Amniotic epithelial cell (primary cell): ENCODE data around the gene CTNND2.

Experiments
- DNase-seq: peaks from one replicate; pipeline ENCODE4 v3.0.0-alpha.2; 2010; ENCODE audit warnings: low read depth

The CTNND2 gene

DNA sequence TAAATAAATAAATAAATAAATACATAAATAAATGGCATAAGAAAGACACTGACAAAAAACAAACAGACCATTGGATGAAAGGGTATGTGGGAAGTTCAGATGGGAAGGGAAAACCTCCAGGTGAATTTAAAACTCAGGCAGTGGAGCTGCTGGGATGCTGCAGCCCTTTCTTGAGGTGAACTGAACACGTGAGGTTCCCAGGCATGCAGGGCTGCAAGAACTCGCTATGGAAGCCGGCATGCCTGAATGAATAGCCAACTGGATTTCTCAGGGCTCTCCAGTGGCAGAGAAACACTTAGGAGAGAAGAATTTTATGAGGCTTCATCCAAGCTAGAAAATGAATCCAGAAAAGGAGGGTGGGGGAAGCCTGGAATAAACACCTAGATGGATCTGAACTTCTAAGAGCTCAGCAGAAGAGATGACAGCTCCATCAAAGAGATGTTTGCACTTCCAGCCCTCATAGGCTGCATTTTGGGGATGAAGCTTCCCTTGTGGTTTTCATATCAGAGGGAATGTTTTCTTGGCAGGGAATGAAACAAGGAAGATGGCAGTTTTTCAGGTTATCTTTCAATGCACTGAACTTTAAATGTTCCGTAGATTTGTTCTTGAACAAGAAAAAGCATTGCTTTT, 919.0 kb downstream of the CTNND2 start:
- no peak for DNase-seq

GRCh38 chr5:10984021-10984715, 920.1 kb downstream of the CTNND2 start:
- DNase-seq: no peak

- no peak for DNase-seq
Observed at GRCh38 chr5:10982626-10983025, 921.6 kb downstream of the CTNND2 start.

DNA sequence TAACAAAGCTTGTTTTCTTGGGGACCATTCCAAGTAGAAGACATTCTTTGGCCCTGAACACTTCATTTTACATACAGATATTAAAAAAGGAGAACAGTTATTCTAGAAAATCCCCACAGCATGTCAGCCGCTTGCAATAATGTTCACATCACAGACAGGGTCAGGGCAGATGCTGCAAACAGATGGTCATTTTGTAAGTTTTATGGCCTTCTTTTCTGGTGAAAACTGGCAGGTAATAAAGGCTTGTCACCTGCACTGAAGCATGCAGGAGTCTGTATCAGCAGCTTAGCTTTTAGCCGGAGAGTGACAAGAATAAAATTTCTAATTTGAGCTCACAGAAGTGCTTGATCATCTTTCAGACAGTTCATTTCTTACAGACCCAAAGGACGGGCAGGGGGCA, 922.3 kb downstream of the CTNND2 start:
- no peak for DNase-seq

DNA sequence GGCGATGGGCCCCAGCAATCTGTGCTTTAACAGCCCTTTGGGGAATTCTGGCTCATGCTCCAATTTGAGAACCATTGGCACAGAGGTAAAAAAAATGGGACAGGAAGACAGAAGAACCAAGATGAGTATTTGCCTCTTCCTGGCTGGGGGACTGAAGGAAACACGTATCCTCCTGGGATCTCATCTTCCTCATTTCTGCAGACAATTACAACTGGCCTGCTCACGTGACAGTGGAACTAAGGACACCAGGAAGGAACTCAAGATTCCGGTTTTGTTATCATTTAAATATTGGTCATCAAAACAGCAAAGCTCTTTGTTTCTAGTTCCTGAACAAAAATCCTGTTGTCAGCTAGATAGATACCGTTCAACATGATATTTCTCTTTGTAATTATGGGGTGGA, 927.2 kb downstream of the CTNND2 start:
- no peak for DNase-seq

GRCh38 chr5:10975945-10976344, 928.3 kb downstream of the CTNND2 start:
- peak; percentile 2 for DNase-seq

DNA sequence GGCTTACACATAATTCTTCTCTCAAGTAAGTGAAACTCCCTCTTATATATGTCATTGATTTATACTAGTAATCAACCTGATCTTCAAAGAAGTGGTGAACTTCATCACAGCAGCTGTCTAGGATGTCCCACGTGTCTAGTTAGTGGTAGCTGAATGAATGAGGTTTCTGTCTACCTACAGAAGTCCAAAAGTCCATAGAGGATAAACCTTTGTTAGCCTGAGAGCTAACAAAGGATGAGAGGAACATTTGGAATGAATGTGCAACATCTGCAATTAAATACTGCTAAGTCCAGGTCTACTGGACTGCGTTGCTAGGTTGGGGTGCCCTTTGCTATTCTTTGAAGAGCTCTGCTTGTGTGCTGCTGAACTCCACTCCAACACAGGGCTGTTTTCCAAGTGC, 929.4 kb downstream of the CTNND2 start:
- no peak for DNase-seq

- no peak for DNase-seq
Observed at GRCh38 chr5:10973316-10973715, 930.9 kb downstream of the CTNND2 start.

DNA sequence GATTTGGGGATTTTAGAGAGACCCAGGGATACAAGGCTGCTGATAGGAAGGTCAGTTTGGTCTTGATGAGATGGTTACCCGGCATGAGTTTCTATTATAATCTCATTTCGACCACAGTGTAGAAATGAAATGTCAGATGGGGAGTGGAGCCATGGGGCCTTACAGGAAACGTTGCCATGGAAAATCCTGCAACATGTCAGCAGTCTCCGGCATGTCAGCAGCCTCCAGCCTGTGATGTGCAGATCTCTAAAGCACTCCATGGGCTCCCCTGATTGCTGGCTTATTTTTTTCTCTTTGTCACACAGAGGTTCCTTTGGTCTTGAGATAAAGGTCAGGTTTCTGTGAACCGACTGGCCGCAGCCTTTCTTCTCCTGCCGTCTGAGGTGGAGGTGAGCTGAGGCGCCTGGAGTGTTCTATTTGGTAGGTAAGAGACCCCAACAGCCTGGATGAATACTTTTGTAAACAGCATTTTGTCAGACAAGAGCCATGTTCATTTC, 934.5 kb downstream of the CTNND2 start:
- no peak for DNase-seq

DNA sequence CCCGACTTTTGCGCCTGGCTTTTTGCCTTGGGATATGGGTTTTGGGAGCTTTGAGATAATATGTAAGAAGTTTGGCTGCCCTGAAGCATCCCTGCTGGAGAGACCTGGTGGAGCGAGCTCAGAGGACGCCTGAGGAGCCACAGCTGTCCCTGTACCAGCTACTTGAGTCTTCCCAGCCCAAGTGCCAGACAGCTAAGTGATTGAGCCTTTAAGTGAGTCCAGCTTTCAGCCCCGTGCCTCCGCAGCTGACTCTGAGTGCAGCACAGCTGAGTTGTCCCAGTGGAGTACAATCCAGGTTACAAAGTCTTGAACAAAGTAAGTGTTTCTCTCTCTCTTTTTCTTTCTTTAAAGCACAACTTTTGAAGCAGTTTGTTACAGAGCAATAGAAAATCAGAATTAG, 939.4 kb downstream of the CTNND2 start:
- DNase-seq: no peak

DNA sequence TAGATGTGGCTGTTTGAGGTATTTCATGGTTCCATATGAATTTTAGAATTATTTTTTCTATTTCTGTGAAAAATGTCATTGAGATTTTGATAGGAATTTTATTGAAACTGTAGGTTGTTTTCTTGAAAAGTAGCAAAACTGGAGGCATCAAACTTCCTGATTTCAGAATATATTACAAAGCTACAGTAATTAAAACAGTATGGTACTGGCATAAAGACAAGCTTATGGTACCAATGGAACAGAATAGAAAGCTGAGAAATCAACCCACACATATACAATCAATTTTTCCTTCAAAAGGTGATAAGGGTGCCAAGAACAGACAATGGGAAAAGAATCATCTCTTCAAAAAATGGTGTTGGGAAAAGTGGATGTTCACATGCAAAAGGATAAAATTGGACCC, 945.5 kb downstream of the CTNND2 start:
- DNase-seq: no peak

- DNase-seq: no peak
Observed at GRCh38 chr5:10949856-10950630, 954.2 kb downstream of the CTNND2 start.

- no peak for DNase-seq
Observed at GRCh38 chr5:10946050-10946449, 958.2 kb downstream of the CTNND2 start.

DNA sequence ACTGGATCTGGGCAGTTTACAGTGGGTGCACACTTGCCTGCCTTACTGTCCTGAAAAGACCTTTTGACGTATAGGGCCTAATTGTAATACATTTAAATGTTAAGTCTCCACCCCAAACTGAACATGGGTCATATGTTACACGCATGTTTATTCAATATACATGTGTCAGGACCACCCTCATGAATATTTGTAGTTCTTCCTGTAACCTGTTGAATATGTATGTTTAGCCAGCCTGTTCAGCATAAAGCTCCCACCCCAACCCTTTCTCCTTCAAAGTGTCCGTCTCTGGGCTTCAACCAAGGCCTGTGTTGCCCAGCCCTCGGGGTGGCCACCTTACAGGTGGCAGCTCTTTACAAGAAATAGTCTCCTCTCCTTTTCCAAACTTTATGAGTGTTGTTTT, 962.3 kb downstream of the CTNND2 start:
- DNase-seq: no peak

DNA sequence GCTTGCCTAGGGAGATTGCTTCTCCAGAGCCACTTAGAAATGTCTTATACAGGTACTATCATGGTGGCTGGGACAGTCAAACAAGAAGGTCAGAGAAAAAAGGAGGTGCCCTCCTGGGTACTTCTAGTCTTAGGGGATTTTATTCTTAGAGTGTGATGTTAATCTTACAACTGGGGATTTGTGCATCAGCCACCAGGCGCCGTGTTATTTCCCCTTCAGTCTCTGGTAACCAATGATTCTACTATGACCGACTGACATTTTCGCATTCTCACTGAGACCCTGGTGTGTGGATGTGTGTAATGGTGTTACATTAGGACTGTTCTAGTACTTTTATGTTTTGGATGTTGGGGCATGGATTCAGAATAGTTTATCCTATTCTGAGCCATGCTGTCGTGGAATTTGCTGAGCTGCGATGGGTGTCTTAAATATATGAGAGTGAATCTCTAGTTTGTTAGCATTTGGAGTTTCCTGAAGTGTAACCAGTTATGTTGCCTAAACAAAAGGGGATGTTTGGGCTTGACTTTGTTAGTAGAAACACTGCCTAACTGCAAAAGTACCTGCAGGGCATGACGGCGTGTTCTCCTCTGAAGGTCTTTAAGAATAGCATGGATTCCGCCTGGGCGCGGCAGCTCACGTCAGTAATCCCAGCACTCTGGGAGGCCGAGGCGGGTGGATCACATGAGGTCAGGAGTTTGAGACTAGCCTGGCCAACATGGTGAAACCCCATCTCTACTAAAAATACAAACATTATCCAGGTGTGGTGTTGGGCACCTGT, 968.0 kb downstream of the CTNND2 start:
- DNase-seq: no peak

DNA sequence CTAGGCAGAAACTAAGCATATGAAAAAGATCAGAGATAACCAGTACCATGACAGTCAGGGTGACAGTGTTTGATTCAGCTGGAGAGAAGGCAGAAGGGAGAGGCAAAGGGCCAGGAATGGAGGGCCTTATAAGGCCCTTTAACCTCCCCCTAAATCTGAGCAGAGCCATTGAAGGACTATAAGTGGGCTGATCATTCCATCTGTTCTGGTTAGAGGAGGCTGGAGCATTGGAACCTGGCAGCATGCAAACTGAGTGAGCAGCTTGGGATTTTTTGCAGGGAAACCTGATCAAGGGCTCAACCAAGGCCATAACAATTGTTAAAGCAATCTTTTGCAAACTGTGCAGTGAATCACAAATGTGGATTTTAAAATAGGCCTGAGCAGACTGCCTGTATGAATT, 968.7 kb downstream of the CTNND2 start:
- DNase-seq: no peak

- no peak for DNase-seq
Observed at GRCh38 chr5:10934783-10935355, 969.4 kb downstream of the CTNND2 start.

DNA sequence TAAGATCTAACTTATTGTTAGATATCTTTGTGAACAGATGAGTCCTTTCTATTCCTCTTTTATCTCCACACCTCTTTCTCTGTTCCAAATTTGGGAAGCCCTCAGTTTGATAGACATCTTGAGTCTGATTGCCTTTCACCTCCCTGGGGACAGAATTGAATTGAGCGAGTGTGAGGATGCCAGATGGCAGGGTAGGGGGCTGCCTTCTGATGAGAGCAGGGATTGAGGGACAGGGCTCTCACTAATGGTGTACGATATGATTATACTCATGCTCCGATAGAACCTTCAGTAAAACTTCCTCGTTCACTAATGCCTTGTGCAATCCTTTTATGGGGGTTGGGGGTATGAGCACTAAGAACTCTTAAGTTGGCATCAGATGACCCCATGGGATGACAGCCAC, 971.1 kb downstream of the CTNND2 start:
- no peak for DNase-seq

- no peak for DNase-seq
Observed at GRCh38 chr5:10932426-10932825, 971.8 kb downstream of the CTNND2 start.

DNA sequence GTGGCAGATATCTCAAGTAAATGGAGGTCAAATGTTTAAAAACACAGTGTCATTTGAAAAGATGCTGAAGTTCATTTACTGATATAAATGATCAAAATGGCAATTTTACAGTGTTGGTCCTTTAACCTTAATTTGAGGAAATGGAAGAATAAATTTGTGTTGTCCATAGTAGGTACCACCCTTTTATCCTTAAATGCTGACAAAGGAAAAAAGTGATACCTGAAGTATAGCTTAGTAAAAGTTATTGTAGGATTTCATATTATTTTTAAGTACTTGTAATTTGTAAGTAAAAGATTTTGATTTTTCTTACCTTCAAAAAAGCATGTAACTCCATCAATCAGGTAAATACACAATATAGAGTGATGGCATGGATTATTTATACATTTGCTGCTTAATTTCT, 976.6 kb downstream of the CTNND2 start:
- DNase-seq: no peak

- DNase-seq: no peak
Observed at GRCh38 chr5:10923310-10923709, 980.9 kb downstream of the CTNND2 start.
